GM23338 (cell line): ENCODE measurements around the gene MYO7B.

Source experiments
- EZH2 ChIP-seq: fragments of 200-600 bp; sonication (generic); IDR thresholded peaks from one replicate; pipeline ENCODE4 v1.8.0; 2017; ENCODE audit warnings: antibody characterized with exemption, mild to moderate bottlenecking, low read depth; ENCODE audit not compliant: unreplicated experiment
- EZH2phosphoT487 ChIP-seq: fragments of 200-600 bp; sonication (generic); IDR thresholded peaks from one replicate; pipeline ENCODE4 v1.8.1; 2018; ENCODE audit warnings: antibody characterized with exemption; ENCODE audit not compliant: unreplicated experiment
- JUNB ChIP-seq: IDR thresholded peaks from one replicate; pipeline ENCODE4 v1.6.1; 2016; ENCODE audit warnings: antibody characterized with exemption; ENCODE audit not compliant: unreplicated experiment
- POLR2AphosphoS5 ChIP-seq: IDR thresholded peaks from 2 replicates; pipeline ENCODE4 v1.6.1; 2016; ENCODE audit warnings: antibody characterized with exemption, low read depth
- TF ChIP-seq, protein P1 (sequence below), 2 experiments: fragments of 200-600 bp in 1 of 2; sonication (generic) in 1 of 2; conservative IDR thresholded peaks; 2 replicates each; pipeline versions ENCODE4 v1.5.1 to v1.6.1; 2016 to 2017; ENCODE audit warnings: antibody characterized with exemption in 2 of 2, low read depth in 2 of 2, mild to moderate bottlenecking in 2 of 2, moderate library complexity in 1 of 2
- TF ChIP-seq, protein P2 (sequence below): IDR thresholded peaks from one replicate; pipeline ENCODE4 v1.6.1; 2018; ENCODE audit warnings: antibody characterized with exemption; ENCODE audit not compliant: unreplicated experiment
- TF ChIP-seq, protein P3 (sequence below): IDR thresholded peaks from 2 replicates; pipeline ENCODE4 v1.6.1; 2016; ENCODE audit warnings: antibody characterized with exemption

- TF ChIP-seq, protein P1, sequence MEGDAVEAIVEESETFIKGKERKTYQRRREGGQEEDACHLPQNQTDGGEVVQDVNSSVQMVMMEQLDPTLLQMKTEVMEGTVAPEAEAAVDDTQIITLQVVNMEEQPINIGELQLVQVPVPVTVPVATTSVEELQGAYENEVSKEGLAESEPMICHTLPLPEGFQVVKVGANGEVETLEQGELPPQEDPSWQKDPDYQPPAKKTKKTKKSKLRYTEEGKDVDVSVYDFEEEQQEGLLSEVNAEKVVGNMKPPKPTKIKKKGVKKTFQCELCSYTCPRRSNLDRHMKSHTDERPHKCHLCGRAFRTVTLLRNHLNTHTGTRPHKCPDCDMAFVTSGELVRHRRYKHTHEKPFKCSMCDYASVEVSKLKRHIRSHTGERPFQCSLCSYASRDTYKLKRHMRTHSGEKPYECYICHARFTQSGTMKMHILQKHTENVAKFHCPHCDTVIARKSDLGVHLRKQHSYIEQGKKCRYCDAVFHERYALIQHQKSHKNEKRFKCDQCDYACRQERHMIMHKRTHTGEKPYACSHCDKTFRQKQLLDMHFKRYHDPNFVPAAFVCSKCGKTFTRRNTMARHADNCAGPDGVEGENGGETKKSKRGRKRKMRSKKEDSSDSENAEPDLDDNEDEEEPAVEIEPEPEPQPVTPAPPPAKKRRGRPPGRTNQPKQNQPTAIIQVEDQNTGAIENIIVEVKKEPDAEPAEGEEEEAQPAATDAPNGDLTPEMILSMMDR (conservative IDR thresholded peaks at IDR 0.05; ENCODE audit: low read depth in 2 of 2): no peak
- TF ChIP-seq EZH2: no peak
- no peak for TF ChIP-seq POLR2AphosphoS5
- TF ChIP-seq, protein P2, sequence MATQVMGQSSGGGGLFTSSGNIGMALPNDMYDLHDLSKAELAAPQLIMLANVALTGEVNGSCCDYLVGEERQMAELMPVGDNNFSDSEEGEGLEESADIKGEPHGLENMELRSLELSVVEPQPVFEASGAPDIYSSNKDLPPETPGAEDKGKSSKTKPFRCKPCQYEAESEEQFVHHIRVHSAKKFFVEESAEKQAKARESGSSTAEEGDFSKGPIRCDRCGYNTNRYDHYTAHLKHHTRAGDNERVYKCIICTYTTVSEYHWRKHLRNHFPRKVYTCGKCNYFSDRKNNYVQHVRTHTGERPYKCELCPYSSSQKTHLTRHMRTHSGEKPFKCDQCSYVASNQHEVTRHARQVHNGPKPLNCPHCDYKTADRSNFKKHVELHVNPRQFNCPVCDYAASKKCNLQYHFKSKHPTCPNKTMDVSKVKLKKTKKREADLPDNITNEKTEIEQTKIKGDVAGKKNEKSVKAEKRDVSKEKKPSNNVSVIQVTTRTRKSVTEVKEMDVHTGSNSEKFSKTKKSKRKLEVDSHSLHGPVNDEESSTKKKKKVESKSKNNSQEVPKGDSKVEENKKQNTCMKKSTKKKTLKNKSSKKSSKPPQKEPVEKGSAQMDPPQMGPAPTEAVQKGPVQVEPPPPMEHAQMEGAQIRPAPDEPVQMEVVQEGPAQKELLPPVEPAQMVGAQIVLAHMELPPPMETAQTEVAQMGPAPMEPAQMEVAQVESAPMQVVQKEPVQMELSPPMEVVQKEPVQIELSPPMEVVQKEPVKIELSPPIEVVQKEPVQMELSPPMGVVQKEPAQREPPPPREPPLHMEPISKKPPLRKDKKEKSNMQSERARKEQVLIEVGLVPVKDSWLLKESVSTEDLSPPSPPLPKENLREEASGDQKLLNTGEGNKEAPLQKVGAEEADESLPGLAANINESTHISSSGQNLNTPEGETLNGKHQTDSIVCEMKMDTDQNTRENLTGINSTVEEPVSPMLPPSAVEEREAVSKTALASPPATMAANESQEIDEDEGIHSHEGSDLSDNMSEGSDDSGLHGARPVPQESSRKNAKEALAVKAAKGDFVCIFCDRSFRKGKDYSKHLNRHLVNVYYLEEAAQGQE: no peak
- TF ChIP-seq, protein P3, sequence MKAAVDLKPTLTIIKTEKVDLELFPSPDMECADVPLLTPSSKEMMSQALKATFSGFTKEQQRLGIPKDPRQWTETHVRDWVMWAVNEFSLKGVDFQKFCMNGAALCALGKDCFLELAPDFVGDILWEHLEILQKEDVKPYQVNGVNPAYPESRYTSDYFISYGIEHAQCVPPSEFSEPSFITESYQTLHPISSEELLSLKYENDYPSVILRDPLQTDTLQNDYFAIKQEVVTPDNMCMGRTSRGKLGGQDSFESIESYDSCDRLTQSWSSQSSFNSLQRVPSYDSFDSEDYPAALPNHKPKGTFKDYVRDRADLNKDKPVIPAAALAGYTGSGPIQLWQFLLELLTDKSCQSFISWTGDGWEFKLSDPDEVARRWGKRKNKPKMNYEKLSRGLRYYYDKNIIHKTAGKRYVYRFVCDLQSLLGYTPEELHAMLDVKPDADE: no peak
- no peak for TF ChIP-seq JUNB
- TF ChIP-seq EZH2phosphoT487: no peak
These were observed 25.4 kb downstream of the MYO7B start for GRCh38 chr2:127560931-127561280.
